ENCODE results near the gene WNK4. TPM values are rescaled to one million over a fixed set of nuclear protein-coding genes. Genes with fewer than 3 reads are reported as not detected.
A peak's percentile ranks its signal among the peaks of the same experiment; 100 is the strongest.

The WNK4 gene
- polyA plus RNA-seq, 3 donors, result 8.7 to 11.2 (median 11.0) TPM

DNA sequence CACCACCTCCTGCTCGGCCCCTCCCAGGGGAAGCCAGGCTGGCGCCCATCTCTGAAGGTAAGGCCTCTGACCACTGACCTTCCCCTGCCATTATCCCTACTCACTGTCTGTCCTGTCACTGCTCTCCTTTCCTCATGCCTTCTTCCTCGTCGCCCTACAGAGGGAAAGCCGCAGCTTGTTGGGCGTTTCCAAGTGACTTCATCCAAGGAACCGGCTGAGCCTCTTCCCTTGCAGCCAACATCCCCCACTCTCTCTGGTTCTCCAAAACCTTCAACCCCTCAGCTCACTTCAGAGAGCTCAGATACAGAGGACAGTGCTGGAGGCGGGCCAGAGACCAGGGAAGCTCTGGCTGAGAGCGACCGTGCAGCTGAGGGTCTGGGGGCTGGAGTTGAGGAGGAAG, 15.1 kb downstream of the WNK4 start:
- no peak for DNase-seq (ENCODE audit: low read depth in 3 of 3, low spot score in 2 of 3)

DNA sequence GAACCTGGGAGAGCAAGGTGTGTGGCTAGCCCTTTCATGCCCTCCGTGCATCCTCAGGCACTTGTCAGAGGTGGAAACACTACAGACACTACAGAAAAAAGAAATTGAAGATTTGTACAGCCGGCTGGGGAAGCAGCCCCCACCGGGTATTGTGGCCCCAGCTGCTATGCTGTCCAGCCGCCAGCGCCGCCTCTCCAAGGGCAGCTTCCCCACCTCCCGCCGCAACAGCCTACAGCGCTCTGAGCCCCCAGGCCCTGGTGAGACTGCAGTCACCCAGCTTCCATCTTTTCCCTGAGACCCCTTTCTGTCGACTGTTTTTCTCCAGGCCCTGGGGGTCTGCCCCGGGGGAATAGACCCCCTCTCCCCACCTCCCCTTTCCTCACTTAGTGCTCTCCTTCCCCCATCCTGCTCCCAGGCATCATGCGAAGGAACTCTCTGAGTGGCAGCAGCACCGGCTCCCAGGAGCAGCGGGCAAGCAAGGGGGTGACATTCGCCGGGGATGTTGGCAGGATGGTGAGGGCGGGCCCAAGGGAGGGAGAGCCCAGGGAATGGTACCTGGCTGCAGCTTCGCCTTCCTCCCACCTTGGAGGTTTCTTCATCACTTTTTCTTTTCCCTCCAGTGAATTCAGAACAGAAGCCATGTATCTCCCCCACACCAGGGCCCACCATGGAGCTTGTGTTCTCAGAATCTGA, 15.8 kb downstream of the WNK4 start:
- no peak for DNase-seq (ENCODE audit: low read depth in 3 of 3, low spot score in 2 of 3)

DNA sequence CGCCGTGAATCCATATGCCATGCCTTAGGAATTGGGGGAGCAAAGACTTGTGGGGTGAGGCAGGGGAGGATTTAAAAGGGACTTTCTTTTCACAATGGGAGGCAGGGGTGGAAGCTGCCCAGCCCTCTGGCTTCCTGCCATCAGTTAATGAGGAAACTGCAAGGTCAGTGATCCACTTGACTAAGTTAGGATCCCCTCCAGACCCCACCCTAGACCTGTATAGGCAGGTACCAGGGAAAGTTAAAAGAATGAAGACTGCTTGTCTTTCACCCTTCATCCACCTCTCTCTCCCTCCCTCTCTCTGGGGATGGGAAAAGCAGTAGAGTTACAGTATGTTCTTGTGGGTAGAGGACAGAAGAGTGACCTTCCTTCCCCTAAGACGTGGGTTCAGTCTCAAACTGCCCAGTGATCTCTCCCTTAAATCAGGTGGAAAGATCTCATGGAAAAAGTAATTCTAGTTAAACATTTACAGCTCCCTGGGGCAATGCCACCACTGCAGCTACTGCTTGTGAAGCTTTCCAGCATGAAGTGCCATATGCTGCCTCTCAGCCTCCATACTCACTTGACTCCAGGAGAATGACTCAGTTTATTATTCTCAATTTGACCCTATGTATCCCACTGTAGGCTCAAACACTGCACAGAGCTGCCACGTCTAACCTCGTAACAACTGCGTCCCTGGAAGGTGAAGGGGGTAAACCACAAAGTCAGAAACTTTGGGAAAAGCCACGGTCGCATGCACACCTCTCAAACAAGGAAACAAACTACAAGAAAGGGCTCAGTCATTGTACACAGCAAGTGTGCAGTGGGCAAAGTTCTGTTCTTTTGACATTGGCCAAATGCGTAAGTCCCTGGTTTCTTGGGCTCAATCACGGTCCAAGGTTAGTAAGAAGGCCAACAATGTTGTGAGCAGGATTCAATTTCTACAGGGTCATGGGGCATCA, 16.9 kb downstream of the WNK4 start:
- DNase-seq (ENCODE audit: low read depth in 3 of 3, low spot score in 2 of 3), result no peak

DNA sequence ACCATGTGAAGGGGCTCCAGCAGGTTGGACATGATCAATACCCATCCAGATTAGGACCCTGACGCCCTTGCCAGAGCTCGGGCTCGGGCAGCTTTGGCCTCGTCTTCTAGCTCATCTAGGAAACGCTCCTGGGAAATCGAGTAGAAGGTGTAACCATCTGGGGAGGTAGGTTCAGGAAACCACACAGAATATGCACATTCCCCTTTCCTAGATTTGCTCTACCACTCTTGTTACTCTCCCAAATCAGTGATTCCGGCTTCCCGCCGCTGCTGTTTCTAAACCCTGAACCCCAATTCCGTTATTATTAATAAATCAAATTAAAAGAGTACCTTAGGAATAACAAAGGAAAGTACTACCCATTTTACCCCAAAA, 17.6 kb downstream of the WNK4 start:
- no peak for DNase-seq (ENCODE audit: low read depth in 3 of 3, low spot score in 2 of 3)

DNA sequence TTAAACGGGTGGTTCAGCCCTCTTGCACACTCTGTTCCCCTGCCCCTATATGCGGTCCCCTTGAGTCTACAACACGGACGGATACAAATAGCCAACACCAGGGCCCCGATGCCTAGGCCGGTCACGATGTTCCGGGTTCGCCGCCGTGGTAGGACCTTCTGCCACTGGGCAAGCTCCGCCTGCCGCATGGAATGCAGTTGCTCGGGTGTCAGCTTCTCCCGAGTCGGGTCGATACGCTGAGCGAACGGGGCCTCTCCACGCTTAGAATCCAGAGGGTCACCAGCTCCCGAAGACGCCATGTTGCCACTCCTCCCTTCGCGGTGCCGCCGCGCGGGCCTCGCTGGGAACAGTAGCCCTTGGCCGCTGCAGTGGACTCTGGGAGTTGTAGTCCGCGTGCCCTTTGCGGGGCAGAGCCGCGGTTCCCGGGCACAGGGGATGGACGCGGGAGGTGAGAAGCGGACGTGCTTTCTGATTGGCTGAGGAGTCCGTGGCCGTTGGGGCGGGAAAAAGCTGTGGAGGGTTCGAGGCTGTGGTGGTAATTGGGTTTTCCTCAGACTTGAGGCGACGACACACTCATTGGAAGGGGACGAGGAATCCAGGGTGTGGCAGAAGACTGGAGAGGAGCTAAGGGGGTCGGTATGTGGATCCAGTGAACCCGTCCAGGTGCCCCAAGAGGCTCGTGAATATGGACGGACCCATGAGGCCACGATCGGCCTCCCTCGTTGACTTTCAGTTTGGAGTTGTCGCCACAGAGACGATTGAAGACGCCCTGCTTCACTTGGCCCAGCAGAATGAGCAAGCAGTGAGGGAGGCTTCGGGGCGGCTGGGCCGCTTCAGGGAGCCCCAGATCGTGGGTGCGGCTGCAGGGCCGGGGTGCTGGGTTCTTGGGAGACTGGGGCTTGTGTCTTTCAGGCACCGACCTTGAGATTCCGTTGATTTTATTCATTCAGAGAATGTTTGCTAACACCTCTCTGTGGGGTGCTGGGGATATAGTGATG, 18.3 kb downstream of the WNK4 start, which contains the start of the genes CNTD1 and COA3:
Gene CNTD1, plus strand, starts transcription at position 479 of the 998 bp plus-strand sequence. Its CDS starts 207 bp downstream, at position 686.
Gene COA3, minus strand, starts transcription at position 322 of the 998 bp plus-strand sequence. Its CDS starts 23 bp downstream, at position 299.
- DNase-seq (ENCODE audit: low read depth in 3 of 3, low spot score in 2 of 3), result peak in 1 of 3 donors; percentile 78

DNA sequence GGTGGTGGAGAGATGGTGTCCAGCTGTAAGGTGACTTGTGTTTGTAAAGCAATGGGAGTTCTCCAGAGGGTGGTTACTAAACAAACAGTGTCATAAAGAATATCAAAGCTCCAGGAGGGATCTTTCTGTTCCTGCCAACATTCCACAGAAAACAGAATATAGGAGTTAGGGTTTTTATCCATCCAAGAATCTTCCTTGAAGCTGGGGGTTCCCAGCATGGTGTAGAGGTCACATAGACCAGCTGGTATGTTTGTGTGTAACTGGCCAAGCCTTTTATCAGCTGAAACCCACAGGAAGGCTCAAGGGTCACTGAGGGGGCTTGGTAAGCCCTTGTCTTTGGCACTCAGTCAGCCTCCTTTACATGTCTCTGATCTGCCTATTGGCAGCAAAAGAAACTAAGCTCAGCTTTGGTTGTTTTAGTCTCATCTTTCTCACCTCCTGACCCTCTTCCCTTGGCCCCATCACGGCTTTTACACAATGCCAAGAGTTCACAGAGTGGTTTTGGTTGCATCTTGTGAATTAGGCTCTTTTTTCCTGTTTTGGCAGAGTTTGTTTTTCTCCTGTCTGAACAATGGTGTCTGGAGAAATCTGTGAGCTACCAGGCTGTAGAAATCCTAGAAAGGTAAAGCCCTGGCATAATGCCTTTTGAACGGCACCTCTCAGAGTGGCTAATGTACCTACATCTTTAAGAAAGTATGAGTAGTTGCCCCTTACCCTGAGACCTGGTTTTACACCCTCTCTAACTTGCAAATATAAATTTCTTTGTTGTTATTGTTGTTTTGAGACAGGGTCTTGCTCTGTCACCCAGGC, 22.9 kb downstream of the WNK4 start:
- DNase-seq (ENCODE audit: low read depth in 3 of 3, low spot score in 2 of 3), result no peak

DNA sequence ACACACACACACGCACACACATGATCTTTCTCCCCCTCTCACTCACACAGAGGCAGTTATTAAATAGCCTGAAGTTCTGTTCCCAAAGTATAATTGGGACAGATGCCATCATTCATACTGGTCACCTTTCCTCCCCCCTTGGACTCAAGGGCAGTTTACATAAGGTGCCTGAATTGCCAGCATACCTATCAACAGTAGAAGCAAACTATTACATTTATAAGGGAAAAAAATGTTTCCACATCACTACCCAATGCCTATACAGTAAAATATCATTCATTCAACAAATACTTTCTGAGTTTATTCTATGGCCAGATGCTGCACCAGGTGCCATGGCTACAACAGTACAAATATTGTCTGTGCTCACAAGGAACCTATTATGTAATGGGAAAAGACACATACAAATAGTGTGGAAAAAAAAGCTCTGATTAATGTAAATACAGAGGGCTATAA, 24.5 kb downstream of the WNK4 start:
- no peak for DNase-seq (ENCODE audit: low read depth in 3 of 3, low spot score in 2 of 3)

DNA sequence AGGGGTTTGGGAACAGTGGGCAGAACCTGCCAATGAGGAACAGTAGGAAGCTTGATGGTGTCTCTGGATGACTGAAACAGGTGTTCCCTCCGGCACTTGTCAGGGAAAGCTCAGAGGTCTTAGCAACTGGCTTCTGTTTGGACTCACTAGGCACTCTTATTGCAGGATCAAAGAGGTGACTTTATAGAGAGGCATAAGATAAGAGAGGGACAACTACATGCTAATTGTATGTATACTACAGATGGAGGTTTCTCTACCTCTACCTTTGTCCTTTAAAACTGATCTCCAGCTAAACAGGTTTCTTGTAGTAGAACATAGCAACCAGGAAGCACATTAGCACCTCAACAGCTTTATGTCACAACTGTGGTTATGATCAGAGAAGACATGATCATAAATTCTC, 25.8 kb downstream of the WNK4 start:
- DNase-seq (ENCODE audit: low read depth in 3 of 3, low spot score in 2 of 3), result no peak

DNA sequence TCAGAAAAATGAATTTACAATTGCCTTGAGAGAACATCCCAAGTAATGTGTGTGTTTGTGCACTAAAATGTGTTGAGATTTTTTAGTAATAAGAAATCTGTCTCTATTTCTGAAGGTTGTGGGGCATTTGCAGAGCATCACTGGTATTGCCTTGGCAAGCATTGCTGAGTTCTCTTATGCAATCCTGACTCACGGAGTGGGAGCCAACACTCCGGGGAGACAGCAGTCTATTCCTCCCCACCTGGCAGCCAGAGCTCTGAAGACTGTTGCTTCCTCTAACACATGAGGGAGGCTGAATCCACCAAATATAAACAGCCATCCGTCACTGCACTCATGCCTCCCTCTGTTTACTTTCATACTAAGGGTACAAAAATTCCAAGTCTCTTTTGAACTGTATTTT, 28.8 kb downstream of the WNK4 start:
- no peak for DNase-seq (ENCODE audit: low read depth in 3 of 3, low spot score in 2 of 3)

DNA sequence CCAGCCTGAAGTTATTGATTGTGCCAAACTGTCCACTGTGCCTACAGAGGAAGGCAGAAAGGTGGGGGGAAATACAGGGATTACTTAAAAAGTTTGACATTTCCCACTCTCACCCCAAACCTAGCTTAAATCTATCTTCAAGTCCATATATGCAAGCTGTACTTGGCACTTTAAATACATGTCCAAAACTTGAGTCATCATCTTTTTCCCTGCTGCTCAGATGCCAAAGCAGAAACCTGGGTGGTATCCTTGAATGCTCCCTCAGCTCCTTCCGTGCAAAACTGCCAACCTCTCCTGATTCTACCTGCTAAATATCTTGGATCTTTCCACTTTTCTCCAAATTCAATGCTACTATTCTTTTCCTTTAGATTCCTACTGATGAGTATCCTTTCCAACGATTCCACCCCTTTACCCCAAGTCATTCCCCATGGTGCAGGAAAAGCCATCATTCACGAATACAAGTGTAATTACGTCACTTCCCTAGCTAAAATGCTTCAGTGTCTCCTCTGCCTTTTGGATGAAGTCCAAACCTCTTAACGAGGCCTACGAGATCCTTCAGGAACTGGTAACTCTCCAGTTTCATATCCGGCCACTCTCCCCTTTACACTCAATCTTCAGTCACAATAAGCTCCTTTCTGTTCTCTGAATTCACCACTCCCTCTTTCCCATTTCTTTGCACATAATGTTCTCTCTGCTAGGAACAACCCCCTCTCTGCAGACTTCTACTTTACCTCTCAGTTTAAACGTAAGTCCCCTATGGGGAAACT, 34.4 kb downstream of the WNK4 start:
- DNase-seq (ENCODE audit: low read depth in 3 of 3, low spot score in 2 of 3), result no peak

DNA sequence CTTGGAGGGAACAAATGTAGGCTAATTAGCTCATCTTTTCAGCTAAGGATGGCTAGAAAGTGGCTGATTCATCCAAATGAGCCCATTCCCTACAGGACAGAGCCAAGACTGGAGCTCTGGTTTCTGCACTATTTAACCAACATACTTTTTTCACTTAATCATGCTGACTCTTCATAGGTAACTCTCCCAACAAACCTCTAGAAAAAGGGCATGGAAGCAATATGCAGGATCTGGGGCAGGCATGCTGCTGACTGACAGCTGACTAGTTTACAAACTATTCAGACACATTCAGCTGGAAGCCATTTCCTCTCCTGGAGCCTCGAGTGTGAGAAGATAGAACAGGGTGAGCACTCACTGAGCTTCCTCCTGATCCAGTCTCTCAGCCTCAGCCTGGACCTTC, 37.5 kb downstream of the WNK4 start:
- DNase-seq (ENCODE audit: low read depth in 3 of 3, low spot score in 2 of 3), result no peak

DNA sequence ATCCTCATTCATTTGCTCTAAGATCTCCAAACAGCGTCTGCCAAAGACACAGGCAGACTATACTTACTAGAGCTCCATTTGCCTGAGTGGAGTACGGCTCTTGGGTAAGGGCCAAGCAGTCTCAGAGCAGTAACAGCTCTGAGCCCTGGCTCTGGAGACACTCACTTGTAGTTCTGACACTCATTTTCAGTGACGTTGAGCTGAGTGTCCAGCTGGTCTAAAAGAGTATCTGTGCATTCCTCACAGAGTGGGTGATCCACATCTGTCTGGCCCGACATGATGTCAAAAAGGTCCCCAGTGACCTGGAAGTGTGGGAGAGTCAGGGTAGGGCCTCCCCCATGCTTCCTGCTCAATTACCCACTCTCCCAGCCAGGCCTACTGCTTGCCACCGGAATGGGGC, 38.0 kb downstream of the WNK4 start:
- no peak for DNase-seq (ENCODE audit: low read depth in 3 of 3, low spot score in 2 of 3)

DNA sequence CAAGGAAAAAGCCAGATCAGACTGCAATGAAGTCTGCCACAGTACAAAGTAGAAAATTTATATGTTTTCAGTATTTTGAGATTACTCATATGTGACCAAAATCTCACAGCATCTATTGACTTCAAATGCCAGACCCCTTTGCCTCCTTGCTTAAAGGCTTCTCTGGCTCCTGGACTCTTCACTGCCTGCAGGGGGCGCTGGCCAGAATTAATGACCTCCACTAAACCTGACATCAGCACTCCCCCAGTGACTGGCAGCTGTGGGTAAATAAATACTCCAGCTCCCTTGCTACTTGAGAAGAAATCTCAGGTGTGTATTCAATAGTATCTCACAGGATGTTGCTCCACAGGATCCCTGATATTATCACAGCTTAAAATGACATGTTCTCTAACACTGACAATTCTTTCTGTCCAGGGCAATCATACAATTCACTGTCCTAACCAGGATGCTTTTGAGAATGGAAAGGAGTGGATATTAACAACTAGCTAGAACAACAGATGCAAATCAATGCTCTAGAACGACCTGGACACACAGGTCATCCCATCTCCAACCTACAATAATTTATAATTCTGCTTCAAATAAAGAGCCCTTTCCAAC, 39.6 kb downstream of the WNK4 start:
- DNase-seq (ENCODE audit: low read depth in 3 of 3, low spot score in 2 of 3), result no peak

DNA sequence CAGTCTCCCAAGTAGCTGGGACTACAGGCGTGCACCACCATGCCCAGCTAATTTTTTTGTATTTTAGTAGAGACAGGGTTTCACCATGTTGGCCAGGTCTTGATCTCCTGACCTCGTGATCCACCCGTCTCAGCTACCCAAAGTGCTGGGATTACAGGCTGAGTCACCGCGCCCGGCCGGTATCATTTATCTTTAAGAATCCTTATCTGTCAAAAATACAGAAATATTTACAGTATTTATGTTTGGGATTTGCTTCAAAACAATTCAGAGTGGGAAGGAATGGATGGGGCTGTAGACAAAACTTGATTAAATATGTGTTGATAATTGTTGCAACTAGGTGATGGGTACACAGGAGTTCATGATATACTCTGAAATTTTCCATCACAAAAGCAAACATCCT, 40.8 kb downstream of the WNK4 start:
- no peak for DNase-seq (ENCODE audit: low read depth in 3 of 3, low spot score in 2 of 3)

DNA sequence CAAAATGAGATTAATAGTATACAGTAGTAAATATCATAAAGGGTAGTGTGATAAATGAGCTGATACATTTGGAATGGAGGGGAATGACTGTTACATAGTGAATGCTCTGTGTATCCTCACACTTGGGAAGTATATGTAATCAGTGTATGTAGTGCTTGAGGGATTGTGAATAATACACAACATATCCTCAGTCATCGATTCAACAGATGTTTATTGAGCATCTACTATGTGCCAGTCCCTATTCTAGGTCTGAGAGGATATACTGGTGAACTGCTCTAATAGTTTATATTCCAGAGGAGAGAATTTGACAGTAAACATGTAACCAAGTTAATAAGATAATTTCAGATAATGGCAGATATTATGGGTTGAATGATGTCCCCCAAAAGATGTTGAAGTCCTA, 47.1 kb downstream of the WNK4 start:
- no peak for DNase-seq (ENCODE audit: low read depth in 3 of 3, low spot score in 2 of 3)

DNA sequence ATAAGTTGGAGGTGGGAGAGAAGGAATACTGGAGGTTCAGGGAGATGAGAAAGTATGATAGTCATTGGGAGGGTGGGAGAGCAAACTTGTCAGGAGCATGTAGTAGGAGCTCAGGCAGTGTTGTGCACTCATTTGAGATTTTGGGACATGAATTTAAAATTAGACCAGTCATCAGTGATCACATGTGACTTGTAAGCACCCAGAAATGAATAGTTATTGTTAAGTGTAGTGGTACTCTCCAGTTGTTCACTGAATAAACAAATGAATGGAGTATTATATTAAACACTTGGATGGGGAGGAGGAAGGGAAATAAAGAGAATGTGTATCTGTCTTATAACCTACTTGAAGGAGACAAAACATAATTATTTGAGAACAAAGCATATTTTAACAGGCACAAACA, 50.6 kb downstream of the WNK4 start:
- DNase-seq (ENCODE audit: low read depth in 3 of 3, low spot score in 2 of 3), result no peak

DNA sequence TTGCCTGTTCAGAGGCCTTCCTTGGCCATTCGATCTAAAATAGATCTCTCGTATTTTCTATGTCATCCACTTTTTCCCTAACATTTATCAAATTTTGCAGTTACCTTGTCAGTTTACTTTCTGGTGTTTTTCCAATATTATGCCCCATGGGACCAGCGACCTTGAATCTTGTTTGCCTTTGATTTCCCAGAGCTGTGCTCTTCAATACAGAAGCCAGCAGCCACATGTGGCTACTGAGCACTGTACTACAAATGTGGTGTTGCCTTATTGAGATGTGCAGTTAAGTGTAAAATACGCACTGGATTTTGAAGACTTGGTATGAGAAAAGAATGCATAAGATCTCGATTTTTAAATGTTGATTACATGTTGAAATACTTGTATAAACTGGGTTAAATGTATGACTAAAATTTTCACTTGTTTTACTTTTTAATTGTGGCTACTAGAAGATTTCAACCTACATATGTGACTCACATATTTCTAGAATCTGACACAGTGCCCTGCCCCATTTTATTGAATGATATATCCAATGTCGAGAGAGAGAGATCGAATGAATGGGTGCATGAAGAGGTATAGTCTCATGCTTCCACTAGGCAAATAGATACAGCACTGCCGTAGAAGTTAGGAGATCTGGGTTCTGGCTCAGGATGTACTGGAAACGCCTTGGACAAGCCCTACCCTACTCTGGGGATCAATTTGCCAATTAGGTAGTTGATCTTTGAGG, 52.0 kb downstream of the WNK4 start:
- DNase-seq (ENCODE audit: low read depth in 3 of 3, low spot score in 2 of 3), result no peak

Measured in right renal cortex interstitium (tissue), 3 donors.